Measurements from ENCODE around the gene TP53I11. TPM values are rescaled to one million over a fixed set of nuclear protein-coding genes. Genes with fewer than 3 reads are reported as not detected.

The TP53I11 gene
- polyA plus RNA-seq, 2 donors: 10.3 to 37.2 TPM

DNA sequence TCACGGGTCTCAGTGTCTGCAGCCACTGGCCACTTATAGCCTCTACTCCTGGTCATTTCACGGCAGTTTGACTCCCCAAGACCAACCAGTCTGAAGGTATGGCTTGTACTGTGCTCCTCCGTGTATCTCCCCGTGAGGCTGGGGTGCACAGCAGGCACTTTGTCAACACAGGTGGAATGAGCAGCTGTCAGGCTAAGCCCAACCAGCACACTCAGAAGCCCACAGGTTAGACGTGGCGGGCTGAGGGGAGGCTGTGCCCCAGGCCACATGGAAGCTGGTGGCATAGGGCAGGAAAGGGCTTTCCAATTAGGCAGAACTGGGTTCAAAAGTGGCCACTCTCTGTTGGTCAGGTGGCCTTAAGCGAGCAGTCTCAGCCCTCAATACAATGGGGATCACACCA lies 7.0 kb downstream of the TP53I11 start:
- Histone ChIP-seq H3K9me3 (ENCODE audit: control insufficient read depth in 2 of 2, insufficient read depth in 1 of 2, low read depth in 1 of 2, low read length in 1 of 2) (no peaks in the 10 kb centered on the region), H3K27me3 (ENCODE audit: control insufficient read depth in 1 of 2, insufficient read depth in 2 of 2, low read length in 2 of 2) (no peaks in the 10 kb centered on the region), H3K36me3 (ENCODE audit: control insufficient read depth in 2 of 2, insufficient read depth in 2 of 2, low read length in 1 of 2) (peaks cover 0 to 2% of the 10 kb centered on the region in 2 donors), H3K4me3 (ENCODE audit: low read depth in 1 of 2, low read length in 2 of 2) (no peak overlapping the region), H3K27ac (ENCODE audit: low read depth in 2 of 2, low read length in 1 of 2) (no peak overlapping the region), H3K4me1 (ENCODE audit: control insufficient read depth in 2 of 2, insufficient read depth in 2 of 2, low read length in 1 of 2) (no peaks in the 10 kb centered on the region)
- 56 to 78% methylated on average over 7 of the region's 7 CpGs for WGBS, 2 donors

DNA sequence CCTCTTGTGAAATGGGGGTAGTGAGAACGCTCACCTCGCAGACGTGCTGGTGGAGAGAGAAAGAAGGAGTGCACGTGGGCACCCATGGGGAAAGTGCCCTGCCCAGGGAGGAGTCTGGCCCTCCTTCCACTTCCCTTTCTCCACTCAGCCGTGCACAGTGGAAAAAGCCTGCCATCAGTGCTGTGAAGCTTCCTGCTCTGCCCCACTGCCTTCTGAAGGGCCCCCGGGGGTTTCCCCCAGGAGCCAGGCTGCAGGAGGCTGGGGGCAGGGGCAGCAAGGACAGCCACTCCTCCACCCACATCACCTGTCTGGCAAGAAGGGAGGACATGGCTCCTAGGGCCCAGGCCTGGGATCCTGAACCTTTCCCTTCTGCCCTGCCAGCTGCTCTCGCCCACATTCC lies 7.6 kb downstream of the TP53I11 start:
- Histone ChIP-seq H3K36me3 (ENCODE audit: control insufficient read depth in 2 of 2, insufficient read depth in 2 of 2, low read length in 1 of 2) (peaks cover 0 to 2% of the 10 kb centered on the region in 2 donors), H3K4me3 (ENCODE audit: low read depth in 1 of 2, low read length in 2 of 2) (no peak overlapping the region), H3K4me1 (ENCODE audit: control insufficient read depth in 2 of 2, insufficient read depth in 2 of 2, low read length in 1 of 2) (no peaks in the 10 kb centered on the region), H3K27me3 (ENCODE audit: control insufficient read depth in 1 of 2, insufficient read depth in 2 of 2, low read length in 2 of 2) (no peaks in the 10 kb centered on the region), H3K27ac (ENCODE audit: low read depth in 2 of 2, low read length in 1 of 2) (no peak overlapping the region), H3K9me3 (ENCODE audit: control insufficient read depth in 2 of 2, insufficient read depth in 1 of 2, low read depth in 1 of 2, low read length in 1 of 2) (no peaks in the 10 kb centered on the region)
- 45 to 56% methylated on average over 7 of the region's 7 CpGs for WGBS, 2 donors

GRCh38 chr11:44942029-44942955 lies 8.4 kb downstream of the TP53I11 start:
- Histone ChIP-seq H3K9me3 (ENCODE audit: control insufficient read depth in 2 of 2, insufficient read depth in 1 of 2, low read depth in 1 of 2, low read length in 1 of 2) (no peaks in the 10 kb centered on the region), H3K4me1 (ENCODE audit: control insufficient read depth in 2 of 2, insufficient read depth in 2 of 2, low read length in 1 of 2) (no peaks in the 10 kb centered on the region), H3K4me3 (ENCODE audit: low read depth in 1 of 2, low read length in 2 of 2) (no peak overlapping the region), H3K36me3 (ENCODE audit: control insufficient read depth in 2 of 2, insufficient read depth in 2 of 2, low read length in 1 of 2) (peaks cover 0 to 2% of the 10 kb centered on the region in 2 donors), H3K27ac (ENCODE audit: low read depth in 2 of 2, low read length in 1 of 2) (no peak overlapping the region), H3K27me3 (ENCODE audit: control insufficient read depth in 1 of 2, insufficient read depth in 2 of 2, low read length in 2 of 2) (no peaks in the 10 kb centered on the region)
- 91 to 92% methylated on average over 10 of the region's 10 CpGs for WGBS, 2 donors

GRCh38 chr11:44941259-44942021 lies 9.2 kb downstream of the TP53I11 start:
- no peaks in the 10 kb centered on the region for H3K27me3 ChIP-seq (ENCODE audit: control insufficient read depth in 1 of 2, insufficient read depth in 2 of 2, low read length in 2 of 2)
- H3K36me3 ChIP-seq (ENCODE audit: control insufficient read depth in 2 of 2, insufficient read depth in 2 of 2, low read length in 1 of 2): peaks cover 0 to 5% of the 10 kb centered on the region in 2 donors
- H3K27ac ChIP-seq (ENCODE audit: low read depth in 2 of 2, low read length in 1 of 2): no peak overlapping the region
- no peaks in the 10 kb centered on the region for H3K4me1 ChIP-seq (ENCODE audit: control insufficient read depth in 2 of 2, insufficient read depth in 2 of 2, low read length in 1 of 2)
- whole genome bisulfite sequencing, 2 donors: 75 to 81% methylated on average over 12 of the region's 12 CpGs
- H3K9me3 ChIP-seq (ENCODE audit: control insufficient read depth in 2 of 2, insufficient read depth in 1 of 2, low read depth in 1 of 2, low read length in 1 of 2): no peaks in the 10 kb centered on the region
- H3K4me3 ChIP-seq (ENCODE audit: low read depth in 1 of 2, low read length in 2 of 2): no peak overlapping the region

DNA sequence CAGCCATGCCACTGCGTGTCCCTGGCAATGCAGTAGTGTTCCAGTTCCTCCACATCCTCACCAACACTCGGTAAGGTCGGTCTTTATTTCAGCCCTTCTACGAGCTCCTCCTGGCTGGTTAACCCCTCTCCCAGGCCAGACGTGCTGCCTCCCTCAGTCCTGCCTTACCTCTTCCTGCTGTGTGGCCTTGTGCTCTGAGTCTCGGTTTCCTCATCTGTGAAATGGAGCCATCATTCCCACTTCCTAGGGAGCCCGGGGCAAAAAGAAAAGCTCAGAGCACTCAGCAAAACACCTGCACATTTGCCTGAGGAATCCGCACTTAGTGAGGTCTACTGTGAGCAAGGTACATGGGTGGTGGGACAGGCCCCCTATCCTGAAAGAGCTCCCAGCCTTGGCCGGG lies 9.8 kb downstream of the TP53I11 start:
- H3K4me3 ChIP-seq (ENCODE audit: low read depth in 1 of 2, low read length in 2 of 2): no peak overlapping the region
- no peak overlapping the region for H3K27ac ChIP-seq (ENCODE audit: low read depth in 2 of 2, low read length in 1 of 2)
- no peaks in the 10 kb centered on the region for H3K4me1 ChIP-seq (ENCODE audit: control insufficient read depth in 2 of 2, insufficient read depth in 2 of 2, low read length in 1 of 2)
- no peaks in the 10 kb centered on the region for H3K27me3 ChIP-seq (ENCODE audit: control insufficient read depth in 1 of 2, insufficient read depth in 2 of 2, low read length in 2 of 2)
- H3K9me3 ChIP-seq (ENCODE audit: control insufficient read depth in 2 of 2, insufficient read depth in 1 of 2, low read depth in 1 of 2, low read length in 1 of 2): no peaks in the 10 kb centered on the region
- peaks cover 0 to 5% of the 10 kb centered on the region in 2 donors for H3K36me3 ChIP-seq (ENCODE audit: control insufficient read depth in 2 of 2, insufficient read depth in 2 of 2, low read length in 1 of 2)
- 91% methylated on average over 9 of the region's 9 CpGs for WGBS, 2 donors

GRCh38 chr11:44940404-44940803 lies 10.3 kb downstream of the TP53I11 start:
- H3K36me3 ChIP-seq (ENCODE audit: control insufficient read depth in 2 of 2, insufficient read depth in 2 of 2, low read length in 1 of 2): peaks cover 0 to 8% of the 10 kb centered on the region in 2 donors
- H3K4me3 ChIP-seq (ENCODE audit: low read depth in 1 of 2, low read length in 2 of 2): no peak overlapping the region
- H3K27ac ChIP-seq (ENCODE audit: low read depth in 2 of 2, low read length in 1 of 2): no peak overlapping the region
- no peaks in the 10 kb centered on the region for H3K9me3 ChIP-seq (ENCODE audit: control insufficient read depth in 2 of 2, insufficient read depth in 1 of 2, low read depth in 1 of 2, low read length in 1 of 2)
- no peaks in the 10 kb centered on the region for H3K4me1 ChIP-seq (ENCODE audit: control insufficient read depth in 2 of 2, insufficient read depth in 2 of 2, low read length in 1 of 2)
- WGBS, 2 donors: 51 to 59% methylated on average over 7 of the region's 7 CpGs
- H3K27me3 ChIP-seq (ENCODE audit: control insufficient read depth in 1 of 2, insufficient read depth in 2 of 2, low read length in 2 of 2): no peaks in the 10 kb centered on the region

DNA sequence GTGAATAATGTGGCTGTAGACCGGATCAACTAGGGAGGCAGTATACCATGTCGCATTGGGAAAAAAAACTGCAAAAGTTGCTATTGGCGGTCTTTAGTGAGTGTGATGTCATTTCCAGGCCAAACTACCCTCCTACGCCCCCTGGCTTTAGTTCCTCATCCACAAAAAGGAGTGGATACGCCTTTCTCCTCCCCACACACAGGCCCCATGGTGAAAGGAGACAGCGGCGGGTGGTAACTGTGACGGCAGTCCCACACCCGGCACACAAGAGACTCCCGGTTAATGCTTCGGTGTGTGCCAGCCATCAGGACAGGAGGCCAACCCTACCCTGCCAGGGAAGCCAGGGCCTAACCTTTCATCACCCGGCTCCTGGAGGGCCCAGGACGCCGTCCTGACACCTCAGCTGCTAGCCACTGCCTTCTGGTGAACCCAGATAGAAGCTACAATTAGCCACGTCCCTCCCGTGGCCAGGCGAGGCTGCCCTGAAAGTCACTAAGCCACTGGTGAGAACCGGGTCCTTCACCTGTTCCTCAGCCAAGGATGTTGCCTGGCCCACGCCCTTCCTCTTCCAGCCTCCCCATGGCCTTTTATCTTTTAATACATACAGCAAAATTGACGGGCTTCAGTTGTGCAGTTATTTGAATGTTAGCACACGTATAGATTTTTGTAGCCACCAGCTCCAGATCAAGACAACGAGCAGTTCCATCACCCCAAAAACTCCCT lies 10.8 kb downstream of the TP53I11 start:
- Histone ChIP-seq H3K36me3 (ENCODE audit: control insufficient read depth in 2 of 2, insufficient read depth in 2 of 2, low read length in 1 of 2) (peaks cover 0 to 8% of the 10 kb centered on the region in 2 donors), H3K4me1 (ENCODE audit: control insufficient read depth in 2 of 2, insufficient read depth in 2 of 2, low read length in 1 of 2) (no peaks in the 10 kb centered on the region), H3K4me3 (ENCODE audit: low read depth in 1 of 2, low read length in 2 of 2) (no peak overlapping the region), H3K27me3 (ENCODE audit: control insufficient read depth in 1 of 2, insufficient read depth in 2 of 2, low read length in 2 of 2) (no peaks in the 10 kb centered on the region), H3K27ac (ENCODE audit: low read depth in 2 of 2, low read length in 1 of 2) (no peak overlapping the region), H3K9me3 (ENCODE audit: control insufficient read depth in 2 of 2, insufficient read depth in 1 of 2, low read depth in 1 of 2, low read length in 1 of 2) (no peaks in the 10 kb centered on the region)
- WGBS, 2 donors: 79 to 81% methylated on average over 22 of the region's 22 CpGs

DNA sequence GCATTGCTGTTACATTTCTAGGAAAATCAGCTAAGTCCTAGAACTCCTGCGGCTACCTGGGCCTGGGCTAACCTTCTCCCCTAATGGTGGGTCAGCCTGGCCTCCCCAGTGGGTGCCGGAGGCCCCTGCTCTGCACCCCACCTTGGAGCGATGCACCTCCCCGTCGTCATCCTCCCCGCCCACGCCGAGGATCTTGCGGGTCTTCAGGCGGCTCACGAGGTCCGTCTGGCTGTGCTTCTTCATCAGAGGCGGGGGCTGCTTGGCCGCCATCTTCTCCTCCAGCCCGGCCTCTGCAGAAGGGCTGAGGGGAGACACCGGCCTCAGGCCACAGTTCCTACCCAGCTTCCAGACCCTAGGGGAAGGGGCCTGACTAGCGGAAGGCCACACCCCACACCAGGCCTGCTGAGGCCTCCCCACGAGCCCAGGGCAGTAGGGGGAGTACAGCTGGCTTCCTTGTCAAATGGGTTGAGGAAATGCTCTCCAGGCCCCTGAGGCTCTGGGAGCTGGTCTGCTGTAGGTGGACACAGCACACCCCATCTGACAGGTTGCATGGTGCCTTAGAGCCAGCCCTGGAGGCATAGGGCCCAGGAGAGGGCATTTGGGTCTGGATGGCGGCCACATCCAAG lies 12.5 kb downstream of the TP53I11 start:
- no peaks in the 10 kb centered on the region for H3K4me1 ChIP-seq (ENCODE audit: control insufficient read depth in 2 of 2, insufficient read depth in 2 of 2, low read length in 1 of 2)
- H3K27me3 ChIP-seq (ENCODE audit: control insufficient read depth in 1 of 2, insufficient read depth in 2 of 2, low read length in 2 of 2): no peaks in the 10 kb centered on the region
- H3K9me3 ChIP-seq (ENCODE audit: control insufficient read depth in 2 of 2, insufficient read depth in 1 of 2, low read depth in 1 of 2, low read length in 1 of 2): no peaks in the 10 kb centered on the region
- no peak overlapping the region for H3K4me3 ChIP-seq (ENCODE audit: low read depth in 1 of 2, low read length in 2 of 2)
- no peak overlapping the region for H3K27ac ChIP-seq (ENCODE audit: low read depth in 2 of 2, low read length in 1 of 2)
- WGBS, 2 donors: 84 to 88% methylated on average over 19 of the region's 19 CpGs
- peaks cover 0 to 13% of the 10 kb centered on the region in 2 donors for H3K36me3 ChIP-seq (ENCODE audit: control insufficient read depth in 2 of 2, insufficient read depth in 2 of 2, low read length in 1 of 2)

DNA sequence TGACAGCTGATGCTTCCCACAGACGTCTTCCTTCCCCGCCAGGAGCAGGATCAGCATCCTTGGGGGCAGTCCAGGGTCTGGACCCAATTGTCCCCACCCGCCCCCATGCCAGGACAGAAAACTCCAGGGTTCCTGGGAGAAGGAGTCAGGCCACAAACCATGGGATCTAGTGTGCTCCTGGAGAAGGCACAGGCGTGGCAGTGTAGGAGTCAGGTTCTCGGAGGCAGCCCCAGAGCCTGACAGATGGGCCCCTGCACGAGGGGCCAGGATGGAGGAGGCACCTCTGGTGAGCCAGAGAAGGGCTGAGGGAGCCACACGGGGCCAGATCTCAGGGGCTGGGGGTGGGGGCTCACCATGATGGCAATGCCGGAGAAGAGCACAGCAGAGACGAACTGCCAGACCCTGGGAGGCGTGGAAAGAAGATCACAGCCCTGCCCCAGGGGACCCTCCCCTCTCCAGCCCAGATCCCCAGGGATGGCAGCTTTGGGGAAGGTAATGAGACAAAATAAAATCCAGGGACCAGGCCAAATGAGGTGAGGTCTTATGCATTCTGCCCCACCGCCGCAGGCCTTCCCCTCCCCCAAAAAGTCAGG lies 13.6 kb downstream of the TP53I11 start:
- Histone ChIP-seq H3K9me3 (ENCODE audit: control insufficient read depth in 2 of 2, insufficient read depth in 1 of 2, low read depth in 1 of 2, low read length in 1 of 2) (no peaks in the 10 kb centered on the region), H3K27me3 (ENCODE audit: control insufficient read depth in 1 of 2, insufficient read depth in 2 of 2, low read length in 2 of 2) (no peaks in the 10 kb centered on the region), H3K4me3 (ENCODE audit: low read depth in 1 of 2, low read length in 2 of 2) (no peak overlapping the region), H3K4me1 (ENCODE audit: control insufficient read depth in 2 of 2, insufficient read depth in 2 of 2, low read length in 1 of 2) (no peaks in the 10 kb centered on the region), H3K36me3 (ENCODE audit: control insufficient read depth in 2 of 2, insufficient read depth in 2 of 2, low read length in 1 of 2) (peaks cover 0 to 13% of the 10 kb centered on the region in 2 donors), H3K27ac (ENCODE audit: low read depth in 2 of 2, low read length in 1 of 2) (no peak overlapping the region)
- 74 to 77% methylated on average over 12 of the region's 12 CpGs for WGBS, 2 donors

Data from esophagus (tissue), 2 donors.